Mesothelial cell of epicardium (in vitro differentiated cells): ENCODE data around the gene SLC2A5. TPM values are rescaled to one million over a fixed set of nuclear protein-coding genes. Genes with fewer than 3 reads are reported as not detected.

Source experiments
- DNase-seq, 2 experiments: peaks; one replicate each; pipeline ENCODE4 v3.0.0; 2021; ENCODE audit warnings: low spot score in 2 of 2; ENCODE audit not compliant: unreplicated experiment in 2 of 2
- H3K27ac Mint-ChIP-seq: 2 replicates; pipeline ENCODE4 v1.8.0; 2021; ENCODE audit warnings: mixed read lengths
- H3K27me3 Mint-ChIP-seq: 2 replicates; pipeline ENCODE4 v1.8.0; 2021; ENCODE audit warnings: low read depth, mixed read lengths
- H3K36me3 Mint-ChIP-seq: 2 replicates; pipeline ENCODE4 v1.8.0; 2021; ENCODE audit warnings: mixed read lengths
- H3K4me1 Mint-ChIP-seq: 2 replicates; pipeline ENCODE4 v1.8.0; 2021; ENCODE audit warnings: mixed read lengths
- H3K4me3 Mint-ChIP-seq: 2 replicates; pipeline ENCODE4 v1.8.0; 2021; ENCODE audit warnings: mild to moderate bottlenecking, moderate library complexity, mixed read lengths
- H3K9me3 Mint-ChIP-seq: 2 replicates; pipeline ENCODE4 v1.8.0; 2021; ENCODE audit warnings: mixed read lengths
- total RNA-seq: library from RNA; stranded (reverse); gene quantifications from 3 replicates; pipeline ENCODE4 v1.2.1, GENCODE V29; 2021
- TF ChIP-seq, protein P1 (sequence below): fragments of 200-600 bp; sonication (generic); IDR thresholded peaks from one replicate; pipeline ENCODE4 v1.5.0; 2021; ENCODE audit warnings: antibody characterized with exemption; ENCODE audit not compliant: unreplicated experiment

The SLC2A5 gene
- total RNA-seq, 1 donor from 2014 or later, result 0.13 TPM

GRCh38 chr1:9086796-9087195 lies 17.4 kb upstream of the SLC2A5 start:
- TF ChIP-seq, protein P1, sequence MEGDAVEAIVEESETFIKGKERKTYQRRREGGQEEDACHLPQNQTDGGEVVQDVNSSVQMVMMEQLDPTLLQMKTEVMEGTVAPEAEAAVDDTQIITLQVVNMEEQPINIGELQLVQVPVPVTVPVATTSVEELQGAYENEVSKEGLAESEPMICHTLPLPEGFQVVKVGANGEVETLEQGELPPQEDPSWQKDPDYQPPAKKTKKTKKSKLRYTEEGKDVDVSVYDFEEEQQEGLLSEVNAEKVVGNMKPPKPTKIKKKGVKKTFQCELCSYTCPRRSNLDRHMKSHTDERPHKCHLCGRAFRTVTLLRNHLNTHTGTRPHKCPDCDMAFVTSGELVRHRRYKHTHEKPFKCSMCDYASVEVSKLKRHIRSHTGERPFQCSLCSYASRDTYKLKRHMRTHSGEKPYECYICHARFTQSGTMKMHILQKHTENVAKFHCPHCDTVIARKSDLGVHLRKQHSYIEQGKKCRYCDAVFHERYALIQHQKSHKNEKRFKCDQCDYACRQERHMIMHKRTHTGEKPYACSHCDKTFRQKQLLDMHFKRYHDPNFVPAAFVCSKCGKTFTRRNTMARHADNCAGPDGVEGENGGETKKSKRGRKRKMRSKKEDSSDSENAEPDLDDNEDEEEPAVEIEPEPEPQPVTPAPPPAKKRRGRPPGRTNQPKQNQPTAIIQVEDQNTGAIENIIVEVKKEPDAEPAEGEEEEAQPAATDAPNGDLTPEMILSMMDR, result no peak
- Mint-ChIP-seq H3K4me3 (no peak overlapping the region), H3K4me1 (peaks cover 27% of the 10 kb centered on the region), H3K36me3 (peaks cover 5% of the 10 kb centered on the region), H3K27ac (no peak overlapping the region), H3K9me3 (peaks cover 9% of the 10 kb centered on the region), H3K27me3 (peaks cover 12% of the 10 kb centered on the region)
- DNase-seq, result no peak

- peaks cover 12% of the 10 kb centered on the region for H3K27me3 Mint-ChIP-seq
- no peak for DNase-seq
- TF ChIP-seq, protein P1, result no peak
- peaks cover 5% of the 10 kb centered on the region for H3K36me3 Mint-ChIP-seq
- peaks cover 9% of the 10 kb centered on the region for H3K9me3 Mint-ChIP-seq
- no peak overlapping the region for H3K4me3 Mint-ChIP-seq
- no peak overlapping the region for H3K27ac Mint-ChIP-seq
- peaks cover 27% of the 10 kb centered on the region for H3K4me1 Mint-ChIP-seq
These were observed 16.6 kb upstream of the SLC2A5 start for GRCh38 chr1:9086045-9086444.

DNA sequence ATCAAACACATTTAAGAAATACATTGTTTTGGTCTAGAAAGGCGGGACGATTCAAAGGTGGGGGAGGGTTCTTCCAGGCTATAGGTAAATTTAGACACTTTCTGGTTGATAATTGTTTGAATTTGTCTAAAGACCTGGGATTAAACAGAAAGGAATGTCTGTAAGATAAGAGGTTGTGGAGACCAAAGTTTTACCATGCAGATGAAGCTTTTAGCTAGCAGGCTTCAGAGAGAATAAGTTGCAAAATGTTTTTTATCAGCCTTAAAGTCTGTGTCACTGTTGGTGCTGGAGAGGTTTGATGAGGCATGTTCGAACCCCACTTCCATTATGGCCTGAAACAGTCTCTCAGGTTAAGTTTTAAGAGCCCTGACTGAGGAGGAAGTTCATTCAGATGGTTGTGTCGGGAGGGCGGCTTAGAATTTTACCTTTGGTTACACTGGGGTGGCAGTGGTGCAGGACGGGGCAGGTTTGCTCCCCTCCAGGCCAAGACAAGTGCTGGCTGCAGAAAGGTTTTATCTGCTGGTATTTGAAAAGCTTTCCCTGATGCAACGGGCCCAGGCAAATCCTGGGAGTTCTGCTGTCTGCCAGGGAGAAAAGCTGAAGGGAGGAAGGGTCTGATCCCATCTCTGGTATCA lies 16.0 kb upstream of the SLC2A5 start:
- H3K9me3 Mint-ChIP-seq, result peaks cover 9% of the 10 kb centered on the region
- no peak for DNase-seq
- peaks cover 5% of the 10 kb centered on the region for H3K36me3 Mint-ChIP-seq
- H3K4me1 Mint-ChIP-seq, result peaks cover 27% of the 10 kb centered on the region
- H3K27ac Mint-ChIP-seq, result peak overlapping the region; percentile 30
- TF ChIP-seq, protein P1, result no peak
- no peak overlapping the region for H3K4me3 Mint-ChIP-seq
- peaks cover 12% of the 10 kb centered on the region for H3K27me3 Mint-ChIP-seq

DNA sequence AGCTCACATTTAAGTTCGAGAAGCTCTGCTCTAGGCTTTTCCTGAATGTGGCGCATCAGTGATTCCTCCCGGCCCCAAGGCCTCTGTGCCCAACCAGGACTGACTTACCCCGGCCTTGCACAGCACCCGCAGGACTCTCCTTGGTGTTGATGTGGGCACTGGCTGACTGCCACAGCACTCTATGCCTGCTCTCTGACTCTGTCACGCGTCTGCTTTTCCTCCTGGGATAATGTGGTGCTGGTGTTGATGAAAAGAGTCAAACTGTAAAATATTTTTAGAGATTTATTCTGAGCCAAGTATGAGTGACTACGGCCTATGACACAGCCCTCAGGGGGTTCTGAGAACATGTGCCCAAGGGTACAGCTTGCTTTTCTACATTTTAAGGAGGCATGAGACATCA lies 15.5 kb upstream of the SLC2A5 start:
- peaks cover 5% of the 10 kb centered on the region for H3K36me3 Mint-ChIP-seq
- no peak for DNase-seq
- H3K27me3 Mint-ChIP-seq, result peaks cover 12% of the 10 kb centered on the region
- TF ChIP-seq, protein P1, result no peak
- no peak overlapping the region for H3K4me3 Mint-ChIP-seq
- H3K4me1 Mint-ChIP-seq, result peaks cover 27% of the 10 kb centered on the region
- H3K27ac Mint-ChIP-seq, result peak overlapping the region; percentile 30
- peaks cover 9% of the 10 kb centered on the region for H3K9me3 Mint-ChIP-seq

DNA sequence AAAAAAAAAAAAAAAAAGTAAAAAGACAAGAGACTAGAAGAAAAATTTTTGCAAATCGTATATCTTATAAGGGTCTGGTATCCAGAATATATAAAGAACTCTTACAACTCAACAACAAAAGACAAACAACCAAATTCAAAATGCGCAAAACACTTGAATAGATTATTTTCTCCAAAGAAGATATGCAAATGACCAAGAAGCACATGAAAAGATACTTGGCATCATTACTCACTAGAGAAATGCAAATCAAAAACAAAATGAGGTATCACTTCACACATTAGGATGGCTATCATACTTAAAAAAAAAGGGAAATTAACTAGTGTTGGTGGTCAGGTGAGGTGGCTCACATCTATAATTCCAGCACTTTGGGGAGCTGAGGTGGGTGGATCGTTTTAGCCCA lies 12.0 kb upstream of the SLC2A5 start:
- Mint-ChIP-seq H3K27ac (no peak overlapping the region), H3K9me3 (no peaks in the 10 kb centered on the region), H3K4me3 (no peak overlapping the region), H3K27me3 (no peaks in the 10 kb centered on the region), H3K36me3 (no peaks in the 10 kb centered on the region), H3K4me1 (peaks cover 31% of the 10 kb centered on the region)
- DNase-seq, result no peak
- TF ChIP-seq, protein P1, result no peak
